Measurements from ENCODE around the gene DAGLA. TPM values are rescaled to one million over a fixed set of nuclear protein-coding genes. Genes with fewer than 3 reads are reported as not detected.

The DAGLA gene
- total RNA-seq, 4 donors from 2014 or later = 11.9 to 31.4 (median 17.0) TPM

GRCh38 chr11:61679296-61679695 is 895 bp upstream of the DAGLA start:
- Histone ChIP-seq H3K9me3 (no peaks in the 10 kb centered on the region), H3K4me3 (no peak overlapping the region), H3K4me1 (peaks cover 3 to 42% (median 38%) of the 10 kb centered on the region in 4 donors), H3K36me3 (no peaks in the 10 kb centered on the region), H3K27me3 (no peaks in the 10 kb centered on the region), H3K27ac (no peak overlapping the region)
- TF ChIP-seq POLR2A (IDR thresholded peaks at IDR 0.05) (no peak), CTCF (IDR thresholded peaks at IDR 0.05) (no peak), EP300 (IDR thresholded peaks at IDR 0.05; ENCODE audit: low read depth) (no peak), POLR2AphosphoS5 (IDR thresholded peaks at IDR 0.05) (no peak)
- in situ Hi-C loops (cut with MboI; ENCODE audit: low pct_ligation_motif_present in 1 of 4, low pct_unique_long_range_greater_than_20kb in 1 of 4, low sequenced_read_pairs in 3 of 4) = loop anchor here in 2 of 4 donors (10.0 kb wide), 2 partner anchors 46 to 56 kb away; no protein-coding TSS in a partner anchor
- intact Hi-C loops (cut with DNase I; ENCODE audit: low total_unique reads) = no loop called here
- WGBS, 2 donors (ENCODE audit: low coverage in 1 of 2) = 57 to 65% methylated on average over 4 to 9 of the region's 9 CpGs
- no peak for DNase-seq

GRCh38 chr11:61680622-61681221 is 531 bp downstream of the DAGLA start:
- in situ Hi-C loops (cut with MboI; ENCODE audit: low pct_ligation_motif_present in 1 of 4, low pct_unique_long_range_greater_than_20kb in 1 of 4, low sequenced_read_pairs in 3 of 4) = no loop called here
- Histone ChIP-seq H3K9me3 (no peaks in the 10 kb centered on the region), H3K4me1 (peaks cover 3 to 49% (median 41%) of the 10 kb centered on the region in 4 donors), H3K36me3 (no peaks in the 10 kb centered on the region), H3K27ac (peak overlapping the region in 3 of 4 donors; percentile 62 to 69 (median 63)), H3K4me3 (peak overlapping the region; percentile 35 to 53 (median 48)), H3K27me3 (no peaks in the 10 kb centered on the region)
- WGBS, 2 donors (ENCODE audit: low coverage in 1 of 2) = 42 to 100% methylated on average over 1 to 30 of the region's 30 CpGs
- intact Hi-C loops (cut with DNase I; ENCODE audit: low total_unique reads) = loop anchor here (2.0 kb wide), 1 partner anchor 52 kb away; no protein-coding TSS in a partner anchor
- TF ChIP-seq EP300 (IDR thresholded peaks at IDR 0.05; ENCODE audit: low read depth) (no peak), POLR2AphosphoS5 (IDR thresholded peaks at IDR 0.05) (no peak), POLR2A (IDR thresholded peaks at IDR 0.05) (no peak), CTCF (IDR thresholded peaks at IDR 0.05) (no peak)
- DNase-seq = no peak

GRCh38 chr11:61682093-61682732 is 2.0 kb downstream of the DAGLA start:
- no peak overlapping the region for H3K4me3 ChIP-seq
- H3K27ac ChIP-seq = peak overlapping the region; percentile 62 to 76 (median 72)
- no peaks in the 10 kb centered on the region for H3K27me3 ChIP-seq
- in situ Hi-C loops (cut with MboI; ENCODE audit: low pct_ligation_motif_present in 1 of 4, low pct_unique_long_range_greater_than_20kb in 1 of 4, low sequenced_read_pairs in 3 of 4) = no loop called here
- no peaks in the 10 kb centered on the region for H3K36me3 ChIP-seq
- TF ChIP-seq POLR2A (IDR thresholded peaks at IDR 0.05) = peak; percentile 44
- TF ChIP-seq CTCF (IDR thresholded peaks at IDR 0.05) = no peak
- no peak for TF ChIP-seq EP300 (IDR thresholded peaks at IDR 0.05; ENCODE audit: low read depth)
- TF ChIP-seq POLR2AphosphoS5 (IDR thresholded peaks at IDR 0.05) = peak in 2 of 3 donors; percentile 46 to 51
- peaks cover 3 to 49% (median 41%) of the 10 kb centered on the region in 4 donors for H3K4me1 ChIP-seq
- H3K9me3 ChIP-seq = no peaks in the 10 kb centered on the region
- intact Hi-C loops (cut with DNase I; ENCODE audit: low total_unique reads) = no loop called here
- peak; percentile 64 for DNase-seq
- WGBS, 2 donors (ENCODE audit: low coverage in 1 of 2) = 45 to 51% methylated on average over 6 to 12 of the region's 12 CpGs

- Histone ChIP-seq H3K27me3 (no peaks in the 10 kb centered on the region), H3K4me1 (peaks cover 6 to 58% (median 46%) of the 10 kb centered on the region in 4 donors), H3K27ac (peak overlapping the region; percentile 62 to 76 (median 72)), H3K9me3 (no peaks in the 10 kb centered on the region), H3K4me3 (peak overlapping the region in 1 of 4 donors; percentile 5), H3K36me3 (no peaks in the 10 kb centered on the region)
- in situ Hi-C loops (cut with MboI; ENCODE audit: low pct_ligation_motif_present in 1 of 4, low pct_unique_long_range_greater_than_20kb in 1 of 4, low sequenced_read_pairs in 3 of 4) (no loop called here), intact Hi-C loops (cut with DNase I; ENCODE audit: low total_unique reads) (no loop called here)
- TF ChIP-seq EP300 (IDR thresholded peaks at IDR 0.05; ENCODE audit: low read depth) = no peak
- no peak for TF ChIP-seq CTCF (IDR thresholded peaks at IDR 0.05)
- no peak for TF ChIP-seq POLR2AphosphoS5 (IDR thresholded peaks at IDR 0.05)
- no peak for TF ChIP-seq POLR2A (IDR thresholded peaks at IDR 0.05)
- 71% methylated on average over 11 of the region's 11 CpGs; no CpG with 5 or more reads in 1 of the 2 donors for WGBS, 2 donors (ENCODE audit: low coverage in 1 of 2)
- no peak for DNase-seq
These were observed 2.9 kb downstream of the DAGLA start for GRCh38 chr11:61682906-61683675.
